HUDEP-2 (cell line): Measurements from ENCODE around the gene TMEM164.

Source experiments
- DNase-seq, 76 experiments: peaks; one replicate each; lab custom pipeline; 2025; ENCODE audit not compliant: unreplicated experiment in 76 of 76; lab: John Stamatoyannopoulos, UW

The TMEM164 gene

DNA sequence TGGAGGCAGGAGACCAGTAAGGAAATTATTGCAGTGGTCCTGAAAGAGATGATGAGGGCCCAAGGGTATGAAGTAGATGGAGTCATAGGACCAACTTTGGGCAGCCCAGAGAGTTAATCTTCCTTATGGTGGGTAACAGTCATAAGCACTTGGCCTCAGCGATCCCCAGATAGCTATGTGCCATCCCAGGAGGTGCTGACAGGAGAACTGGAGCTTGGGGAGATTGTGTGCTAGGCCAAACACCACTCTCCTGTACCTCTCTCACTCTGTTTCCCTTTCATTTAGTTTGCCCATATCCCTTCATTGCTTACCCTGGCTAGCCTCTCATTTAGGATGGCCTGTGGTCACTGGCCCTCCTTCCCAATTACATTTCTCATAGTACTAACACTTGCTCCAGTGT lies 60.0 kb downstream of the TMEM164 start:
- no peak for DNase-seq

DNA sequence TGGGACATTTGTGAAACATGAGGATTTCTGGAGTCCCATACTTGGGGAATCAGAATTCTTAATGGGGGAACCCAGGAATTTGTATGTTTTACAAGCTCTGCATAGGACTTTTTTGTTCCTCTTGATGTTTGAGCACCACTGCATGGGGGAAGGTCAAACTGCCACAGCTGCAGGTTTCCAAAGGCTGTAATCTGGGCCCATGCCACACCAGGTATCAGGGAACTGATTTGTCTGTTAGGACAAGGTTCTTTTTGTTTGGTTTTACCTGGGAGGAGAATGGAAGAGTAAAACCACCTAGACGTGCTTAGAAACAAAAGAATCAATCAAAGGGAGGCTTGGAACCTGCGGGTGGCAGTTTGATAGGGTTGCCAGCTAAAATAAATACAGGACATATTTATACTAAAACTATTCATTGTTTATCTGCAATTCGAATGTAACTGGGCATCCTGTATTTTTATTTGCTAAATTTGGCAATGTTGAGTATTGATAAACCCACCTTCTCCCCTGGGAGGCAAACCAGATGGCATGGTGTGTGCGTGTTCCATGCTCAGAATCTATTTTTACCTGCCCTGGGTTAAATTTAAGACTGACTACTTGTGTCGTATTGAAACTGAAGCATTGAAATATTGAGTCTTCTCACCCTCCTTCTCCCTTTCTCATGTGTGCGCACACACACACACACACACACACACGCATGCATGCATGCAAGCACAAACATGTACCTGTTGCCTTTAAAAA lies 63.7 kb downstream of the TMEM164 start:
- no peak for DNase-seq

DNA sequence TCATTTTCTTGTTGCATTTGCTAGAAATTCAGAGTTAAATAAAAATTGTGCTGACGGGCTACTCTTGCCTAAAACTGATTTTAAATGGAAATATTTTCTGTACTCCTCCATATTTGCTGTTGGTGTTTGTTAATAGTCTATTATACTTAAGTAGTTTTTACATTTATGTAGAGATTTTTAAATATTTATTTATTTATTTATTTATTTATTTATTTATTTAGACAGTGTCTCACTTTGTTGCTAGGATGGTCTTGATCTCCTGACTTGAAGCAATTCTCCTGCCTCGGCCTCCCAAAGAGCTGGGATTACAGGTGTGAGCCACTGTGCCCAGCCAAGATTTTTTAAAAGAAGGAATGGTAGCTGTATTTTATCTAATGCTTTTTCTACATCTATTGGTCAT lies 68.1 kb downstream of the TMEM164 start:
- DNase-seq = no peak

DNA sequence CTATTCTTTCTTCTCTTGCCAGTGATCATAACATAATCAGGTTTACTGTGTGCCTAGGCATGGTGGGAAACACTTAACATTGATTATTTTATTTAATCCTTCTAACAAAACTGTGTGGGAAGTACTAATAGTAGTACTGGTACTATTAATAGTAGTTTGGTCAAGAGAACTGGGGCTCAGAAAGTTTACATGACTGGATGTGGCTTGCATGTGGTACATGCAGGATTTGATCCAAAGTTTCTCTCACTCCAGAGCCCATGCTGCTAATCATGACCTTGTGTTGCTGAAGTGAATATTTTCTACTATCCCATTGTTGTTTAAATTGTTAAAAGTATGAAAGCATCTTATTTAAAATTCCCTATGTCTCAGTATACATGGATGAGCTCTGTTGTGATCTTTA lies 78.4 kb downstream of the TMEM164 start:
- no peak for DNase-seq

DNA sequence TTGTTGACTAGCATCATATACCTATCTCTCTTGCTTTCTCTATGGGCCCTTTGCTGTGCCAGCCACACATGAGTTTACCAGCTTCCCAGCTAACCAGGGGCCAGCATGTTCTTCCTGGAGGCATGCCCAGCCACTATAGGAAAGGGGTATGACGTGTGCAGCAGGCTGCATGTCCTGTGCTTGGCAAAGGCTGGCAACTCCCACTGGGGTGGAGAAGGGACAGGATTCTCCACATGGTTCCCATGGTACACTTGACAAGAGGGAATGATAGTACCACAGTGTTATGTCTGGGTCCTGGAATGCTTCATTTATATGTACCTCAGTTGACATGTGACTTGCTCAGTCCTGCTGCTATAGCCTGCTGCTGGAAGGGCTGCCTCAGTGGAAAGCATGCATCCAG lies 78.8 kb downstream of the TMEM164 start:
- no peak for DNase-seq

DNA sequence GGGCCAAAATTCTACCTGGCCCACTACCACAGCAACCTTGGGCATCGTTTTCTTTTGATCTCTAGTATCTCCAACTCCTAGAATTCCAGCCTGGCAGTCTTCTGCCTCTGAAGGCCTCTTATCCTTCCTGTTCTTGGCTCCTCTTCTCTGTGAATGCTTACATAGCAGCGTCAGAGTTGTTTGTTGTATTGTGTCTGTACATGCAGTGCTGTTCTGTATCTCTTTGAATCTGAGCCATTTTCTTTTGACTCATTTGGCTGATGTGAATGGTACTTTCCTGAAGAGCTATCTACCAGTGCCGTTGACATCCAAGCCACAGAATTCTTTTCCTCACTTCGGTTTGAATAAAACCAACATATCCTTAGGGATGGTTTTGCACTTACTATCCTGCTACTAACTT lies 79.2 kb downstream of the TMEM164 start:
- no peak for DNase-seq

DNA sequence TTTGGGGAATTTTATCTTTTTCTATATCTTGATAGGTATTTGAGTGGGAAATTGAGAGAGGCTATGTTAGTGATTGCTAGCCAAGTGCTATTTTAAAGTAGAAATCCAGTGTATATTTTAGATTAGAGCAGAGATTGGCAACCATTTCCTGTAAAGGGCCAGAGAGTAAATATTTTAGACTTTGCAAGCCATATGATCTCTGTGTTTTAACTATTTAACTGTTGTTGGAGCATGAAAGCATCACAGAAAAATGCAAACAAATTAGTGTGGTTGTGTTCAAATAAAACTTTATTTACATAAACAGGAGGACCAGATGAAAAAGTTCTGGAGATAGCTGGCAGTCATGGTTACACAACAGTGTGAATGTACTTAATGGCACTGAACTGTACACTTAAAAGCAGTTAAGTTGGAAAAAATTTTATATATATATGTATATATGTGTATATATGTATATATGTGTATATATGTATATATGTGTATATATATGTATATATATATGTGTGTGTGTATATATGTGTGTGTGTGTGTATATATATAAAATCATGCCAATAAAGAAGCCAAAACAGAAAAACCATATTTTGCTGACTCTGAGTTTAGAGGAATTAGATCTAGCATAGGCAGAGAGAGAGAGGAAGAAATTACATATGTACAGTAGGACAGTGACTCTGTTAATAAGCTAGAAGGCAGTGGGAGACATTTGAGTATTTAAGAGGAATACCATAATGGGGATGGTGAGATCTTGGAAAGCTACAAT lies 83.4 kb downstream of the TMEM164 start:
- no peak for DNase-seq

DNA sequence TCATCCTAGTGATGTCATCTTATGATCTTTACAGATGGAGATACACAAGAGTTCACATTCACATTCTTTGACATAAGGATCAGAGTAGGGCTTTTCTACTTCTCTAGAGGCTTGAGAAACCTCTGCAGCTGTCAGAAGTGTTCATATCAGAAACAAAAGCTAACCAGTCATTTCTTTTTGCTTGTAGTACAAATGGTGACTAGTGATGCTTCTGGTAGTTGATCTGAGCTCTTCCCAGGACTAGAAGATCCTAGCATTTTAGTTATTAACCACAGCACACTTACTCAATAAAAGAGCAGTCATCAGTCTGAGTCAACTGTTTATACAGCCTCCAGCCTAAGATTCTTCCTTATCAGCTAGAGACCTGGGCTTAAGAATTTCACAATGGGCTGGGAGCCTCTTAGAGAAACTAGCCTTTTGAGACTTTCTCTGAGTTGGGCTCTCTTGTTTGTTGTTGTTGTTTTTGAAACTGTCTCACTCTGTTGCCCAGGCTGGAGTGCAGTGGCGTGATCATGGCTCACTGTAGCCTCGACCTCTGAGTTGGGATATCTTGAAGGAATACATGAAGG lies 84.1 kb downstream of the TMEM164 start:
- peak in 3 of 76 experiments; percentile 8 to 15 (median 13) for DNase-seq

DNA sequence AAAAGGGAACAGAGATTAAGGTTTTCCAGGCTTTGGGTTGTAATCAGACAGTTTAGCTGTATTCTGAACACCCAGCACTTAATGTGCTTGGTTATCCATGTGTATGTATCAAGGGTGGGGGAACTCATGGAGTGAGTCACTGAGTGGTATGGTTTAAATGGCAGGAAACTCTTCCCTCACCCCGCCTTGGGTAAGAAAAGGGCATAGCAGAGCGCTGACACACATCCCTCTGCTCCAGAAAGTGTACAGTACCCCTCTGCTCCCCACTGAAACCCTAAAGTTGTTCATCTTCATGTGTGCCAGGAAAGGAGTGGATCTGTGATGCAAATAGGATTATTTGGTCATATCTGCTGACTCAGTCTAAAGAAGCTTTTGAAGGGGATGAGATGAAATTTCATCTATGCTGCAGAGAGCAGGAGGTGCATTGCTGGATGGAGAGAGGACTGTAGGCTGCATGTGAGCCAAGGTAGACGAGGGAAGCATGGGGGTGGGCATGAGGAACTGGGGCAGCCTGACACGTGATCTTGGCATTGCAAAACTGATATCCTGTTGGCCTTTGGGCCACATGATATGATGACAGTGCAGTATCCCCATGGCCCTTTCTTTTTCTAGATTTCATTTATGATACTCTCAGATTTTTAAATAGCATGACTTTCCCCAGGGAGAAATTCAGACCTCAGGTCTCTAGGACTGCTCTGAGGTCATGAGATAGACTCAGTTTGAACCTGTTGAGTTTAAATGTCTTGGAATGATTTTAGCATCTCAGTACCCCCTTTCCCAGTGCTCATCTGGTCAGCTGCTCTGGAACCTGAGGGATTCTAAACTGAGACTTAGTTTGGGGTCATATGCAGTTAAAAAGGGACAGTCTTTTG lies 84.8 kb downstream of the TMEM164 start:
- DNase-seq = no peak

DNA sequence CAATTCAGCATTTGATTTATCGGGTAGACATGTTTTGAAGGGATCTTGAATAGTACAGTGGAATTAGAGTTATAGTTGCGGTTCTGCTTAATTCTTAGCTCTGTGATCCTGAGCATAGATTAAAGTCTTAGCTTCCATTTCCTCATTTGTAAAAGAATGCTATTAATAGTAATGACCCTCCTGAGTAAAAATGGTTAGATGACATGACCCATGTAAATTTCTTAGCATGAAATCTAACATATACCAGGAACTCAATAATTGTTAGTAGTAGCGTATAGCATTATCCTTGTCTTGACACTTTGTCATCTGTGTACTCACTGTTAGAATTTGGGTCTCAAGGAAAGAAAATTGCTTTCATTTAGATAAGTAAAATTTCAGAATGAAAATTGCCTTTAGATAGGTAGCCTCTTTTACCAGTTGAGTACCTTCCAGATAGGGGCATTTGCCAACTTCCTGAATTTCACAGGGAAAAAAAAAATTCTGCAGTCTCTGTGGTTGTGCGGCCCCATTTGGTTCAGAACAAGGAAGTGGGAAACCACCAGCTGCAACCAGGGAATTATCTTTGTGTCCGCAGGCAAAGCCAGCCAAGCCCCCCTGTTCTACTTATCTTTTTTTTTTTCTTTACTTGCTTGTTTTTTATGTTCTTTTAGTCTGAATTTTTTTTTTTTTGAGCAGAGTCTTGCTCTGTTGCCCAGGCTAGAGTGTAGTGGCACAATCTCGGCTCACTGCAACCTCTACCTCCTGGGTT lies 86.9 kb downstream of the TMEM164 start:
- DNase-seq = no peak

DNA sequence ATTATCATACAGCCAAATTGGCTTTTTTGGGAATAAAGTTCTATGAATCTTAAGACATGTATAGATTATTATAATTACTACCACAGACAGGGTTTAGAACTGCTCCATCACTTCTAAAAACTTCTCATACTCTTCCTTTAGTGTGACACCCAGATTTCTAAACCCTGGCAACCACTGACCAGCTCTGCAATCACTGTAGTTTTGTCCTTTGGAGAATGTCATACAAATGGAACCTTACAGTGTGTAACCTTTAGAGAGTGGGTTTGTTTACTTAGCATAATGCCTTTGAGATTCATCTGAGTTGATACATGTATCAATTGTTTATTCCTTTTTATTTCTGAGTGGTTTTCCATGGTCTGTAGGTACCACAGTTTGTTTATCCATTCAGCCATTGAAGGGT lies 95.0 kb downstream of the TMEM164 start:
- no peak for DNase-seq

DNA sequence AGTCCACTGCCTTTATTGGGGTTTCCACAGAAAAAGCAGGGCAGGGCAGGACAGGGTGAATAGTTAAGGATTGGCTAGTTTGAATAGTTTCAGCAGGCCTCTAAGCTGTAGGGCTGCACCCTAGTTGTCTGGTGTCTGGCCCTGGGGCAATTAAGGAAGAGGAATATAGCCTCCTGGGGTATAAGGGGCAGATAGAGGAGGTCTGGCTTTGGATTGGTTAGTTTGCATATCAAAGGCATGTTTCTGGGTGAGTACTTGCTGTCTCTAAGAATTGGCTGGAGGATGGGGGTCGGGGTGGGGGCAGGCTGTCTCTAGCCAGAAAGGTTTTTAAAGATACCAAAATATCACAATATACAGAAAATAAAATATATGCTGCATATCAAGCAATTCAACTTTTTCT lies 100.4 kb downstream of the TMEM164 start:
- DNase-seq = no peak

DNA sequence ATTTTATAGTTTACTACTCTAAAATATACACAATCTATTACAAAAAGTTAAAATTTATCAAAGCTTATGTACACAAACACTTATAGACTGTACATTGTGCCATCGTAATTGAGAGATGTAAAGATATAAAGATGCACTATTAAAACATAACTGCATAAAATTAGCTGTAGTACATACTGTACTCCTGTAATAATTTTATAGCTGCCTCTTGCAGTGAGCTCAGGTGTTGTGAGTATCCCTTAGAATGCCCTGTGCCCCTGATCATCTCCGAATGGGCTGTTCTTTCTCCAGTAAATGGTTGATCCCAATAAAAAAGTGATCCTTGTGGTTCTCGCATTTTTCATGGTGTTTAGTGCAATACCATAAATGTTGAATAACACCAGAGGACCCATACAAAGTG lies 101.2 kb downstream of the TMEM164 start:
- DNase-seq = no peak

DNA sequence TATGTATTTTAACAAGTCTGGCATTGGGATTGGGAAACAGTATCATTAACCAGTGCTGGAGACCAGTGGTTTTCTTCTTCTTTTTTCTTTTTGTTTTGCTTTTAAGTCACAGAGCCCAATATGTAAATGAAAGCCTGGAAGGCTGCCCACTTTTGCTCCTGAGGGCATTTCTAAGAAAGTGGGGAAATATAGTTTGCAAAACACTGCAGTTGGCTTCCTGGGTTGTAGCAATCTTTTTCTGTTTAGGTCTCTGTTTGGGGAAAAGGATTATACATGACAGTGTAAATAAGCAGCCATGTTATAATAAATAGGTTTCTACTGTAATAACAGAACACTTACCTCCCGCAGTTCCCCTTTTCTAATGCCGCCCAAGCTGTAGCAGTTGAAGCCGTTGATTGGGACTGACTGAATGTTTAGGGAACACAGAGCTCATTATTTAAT lies 105.5 kb downstream of the TMEM164 start:
- no peak for DNase-seq

DNA sequence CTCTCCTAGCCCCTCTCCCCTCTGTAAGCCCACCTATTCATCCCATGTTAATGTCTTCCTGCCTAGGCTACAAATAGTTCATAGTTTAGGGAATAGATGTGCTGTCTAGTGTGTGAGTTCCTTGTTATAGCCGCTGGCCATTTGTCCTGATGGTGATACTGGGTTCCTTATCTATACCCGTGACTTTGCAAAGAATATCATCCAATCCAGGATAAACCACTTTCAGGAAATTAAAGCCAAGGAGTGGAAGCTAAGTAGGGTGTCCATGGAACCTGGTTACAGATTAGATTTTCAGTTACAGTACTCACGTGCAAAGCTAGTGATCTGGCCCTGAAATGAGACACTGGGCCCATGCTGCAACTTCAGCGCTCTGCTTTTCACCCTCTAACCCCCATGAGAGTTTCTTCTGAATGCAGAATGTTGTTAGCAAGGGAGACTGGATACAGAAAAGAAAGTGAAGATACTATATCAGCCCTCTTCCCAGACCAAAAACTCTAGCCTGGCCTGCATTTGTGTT lies 111.4 kb downstream of the TMEM164 start:
- no peak for DNase-seq

DNA sequence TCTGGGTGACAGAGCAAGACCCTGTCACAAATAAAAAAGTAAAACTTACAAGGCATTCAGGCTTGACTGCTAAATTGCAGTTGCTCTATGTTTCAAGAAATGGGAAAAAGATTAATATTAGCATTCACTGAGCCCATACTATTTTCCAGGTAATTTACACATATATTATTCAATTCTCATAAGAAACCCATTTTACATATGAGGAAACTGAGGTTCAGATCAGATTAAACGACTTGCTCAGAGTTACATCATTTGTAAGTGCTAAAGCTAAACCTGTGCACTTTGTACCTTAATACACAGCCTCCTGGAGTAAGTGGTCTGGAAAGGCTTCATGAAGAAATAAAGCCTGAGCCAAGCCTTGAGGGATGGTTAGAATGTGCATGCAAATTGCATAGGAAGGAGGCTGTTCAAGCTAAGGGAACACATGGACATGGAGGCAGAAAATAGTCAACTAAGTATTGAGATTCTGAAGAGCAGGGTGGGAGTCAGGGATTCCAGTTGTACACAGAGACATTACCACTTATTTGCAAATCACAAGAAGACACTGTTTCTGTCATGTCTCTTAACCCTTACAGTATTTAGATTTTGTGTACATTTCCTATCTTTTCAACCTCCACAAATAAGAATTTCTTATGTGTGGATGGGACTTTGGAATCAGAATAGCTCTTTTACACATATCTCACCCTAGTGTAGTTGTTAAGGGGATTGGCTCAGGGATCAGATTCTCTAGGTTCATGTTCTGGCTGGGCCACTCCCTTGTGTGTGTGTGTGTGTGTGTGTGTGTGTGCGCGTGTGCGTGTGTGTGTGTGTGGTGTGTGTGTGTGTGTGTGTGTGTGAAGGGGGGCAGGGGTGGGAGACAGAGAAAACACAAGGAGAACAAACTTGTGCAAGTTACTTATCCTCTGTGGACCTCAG lies 113.4 kb downstream of the TMEM164 start:
- DNase-seq = no peak

DNA sequence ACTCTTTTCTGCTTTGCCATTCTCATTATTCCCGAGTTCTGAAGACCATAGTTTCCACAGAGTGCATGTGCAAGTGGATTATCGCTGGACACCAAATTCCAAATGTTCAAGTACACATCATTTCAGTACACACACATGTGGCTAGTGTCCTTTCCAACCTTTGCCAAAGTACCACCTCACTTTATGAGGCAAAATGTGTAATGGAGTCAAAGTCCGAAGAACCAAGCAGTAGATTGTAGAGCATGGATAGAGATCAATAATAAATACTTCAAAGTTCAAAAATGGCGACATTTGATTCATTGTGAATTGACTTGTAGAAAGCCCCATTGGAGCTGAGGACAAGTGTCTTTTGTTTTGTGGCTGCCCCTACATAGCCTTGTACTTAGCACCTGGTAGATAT lies 115.6 kb downstream of the TMEM164 start:
- DNase-seq = no peak

DNA sequence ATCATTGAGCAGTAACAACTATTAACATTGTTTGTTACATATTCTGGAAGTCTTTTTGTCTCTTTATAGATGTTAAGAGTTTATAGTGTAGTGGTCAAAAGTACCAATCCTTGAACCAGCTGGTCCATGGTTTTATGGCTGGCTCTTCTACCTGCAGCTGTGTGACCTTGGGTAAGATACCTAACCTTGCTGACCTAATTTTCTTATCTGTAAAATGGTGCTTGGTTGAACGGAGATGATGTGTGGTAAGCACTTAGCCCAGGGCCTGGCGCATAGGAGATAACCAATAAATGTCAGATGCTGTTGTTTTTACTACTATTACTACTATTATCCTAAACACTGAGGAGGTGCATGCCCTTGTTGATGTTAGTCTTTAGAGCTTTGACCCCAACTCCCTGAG lies 116.6 kb downstream of the TMEM164 start:
- DNase-seq = peak in 1 of 76 experiments; percentile 0

DNA sequence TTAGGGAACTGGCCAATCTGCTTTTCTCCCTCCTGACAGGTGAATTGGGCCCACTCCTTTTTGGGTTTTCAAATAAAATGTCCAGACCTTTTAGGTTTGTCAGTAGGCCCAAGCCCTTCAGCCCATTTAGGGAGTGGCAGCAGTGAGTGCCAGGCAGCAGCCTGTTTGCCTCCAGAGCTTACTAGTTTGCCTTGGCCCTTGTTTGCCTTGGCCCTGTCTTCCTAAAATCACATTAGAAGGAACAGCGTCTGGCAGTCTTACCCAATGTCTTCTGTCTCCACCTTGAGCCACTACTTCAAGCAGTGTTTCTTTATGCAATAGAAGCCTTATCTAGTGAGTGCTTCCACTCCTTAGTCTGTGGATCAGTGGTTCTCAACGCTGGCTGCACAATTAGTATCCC lies 117.1 kb downstream of the TMEM164 start:
- DNase-seq = peak in 1 of 76 experiments; percentile 3
